HL-60/S4 (cell line): ENCODE results near the gene CDKN1A.
"Not testable (repeated sequence)": the region's sequence is repeated elsewhere in the genome, so short reads cannot be mapped to it uniquely, and the experiment has no call there.

Source experiments
- in situ Hi-C: fragments of 300-500 bp; cut with MboI; formaldehyde crosslinking; loops from 2 replicates; pipeline ENCODE4 v1.14.3; 2022; ENCODE audit warnings: low sequenced_read_pairs

CDKN1A gene

DNA sequence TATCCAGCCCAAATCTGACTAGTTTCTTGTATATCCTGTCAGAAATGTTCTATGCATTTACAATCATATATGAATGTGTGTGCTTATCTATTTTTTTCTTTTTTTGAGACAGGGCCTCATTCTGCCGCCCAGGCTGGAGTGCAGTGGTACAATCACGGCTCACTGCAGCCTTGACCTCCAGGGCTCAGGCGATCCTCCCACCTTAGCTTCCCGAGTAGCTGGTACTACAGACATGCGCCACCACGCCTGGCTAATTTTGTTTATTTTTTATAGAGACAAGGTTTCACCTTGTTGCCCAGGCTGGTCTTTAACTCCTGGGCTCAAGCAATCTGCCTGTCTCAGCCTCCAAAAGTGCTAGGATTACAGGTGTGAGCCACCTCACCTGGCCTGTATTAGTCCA is 16.1 kb downstream of the CDKN1A start:
- in situ Hi-C loops, result no loop called here

DNA sequence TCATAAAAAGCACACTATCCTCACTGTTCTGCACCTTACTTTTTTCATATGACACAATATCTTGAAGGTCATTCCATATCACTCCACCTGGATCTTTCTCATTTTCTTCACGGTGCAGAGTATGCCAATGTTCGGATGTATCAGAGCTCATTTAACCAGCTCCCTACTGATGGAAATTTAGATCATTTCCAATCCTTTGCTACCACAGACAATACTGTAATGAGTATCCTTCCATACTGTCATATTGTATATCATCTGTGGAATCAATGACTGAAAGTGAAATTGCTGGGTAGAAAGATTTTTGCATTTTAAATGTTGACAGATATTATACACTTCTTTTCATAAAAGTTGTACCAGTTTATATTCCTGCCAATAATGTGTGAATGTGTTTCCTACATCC is 16.9 kb downstream of the CDKN1A start:
- in situ Hi-C loops, result no loop called here

DNA sequence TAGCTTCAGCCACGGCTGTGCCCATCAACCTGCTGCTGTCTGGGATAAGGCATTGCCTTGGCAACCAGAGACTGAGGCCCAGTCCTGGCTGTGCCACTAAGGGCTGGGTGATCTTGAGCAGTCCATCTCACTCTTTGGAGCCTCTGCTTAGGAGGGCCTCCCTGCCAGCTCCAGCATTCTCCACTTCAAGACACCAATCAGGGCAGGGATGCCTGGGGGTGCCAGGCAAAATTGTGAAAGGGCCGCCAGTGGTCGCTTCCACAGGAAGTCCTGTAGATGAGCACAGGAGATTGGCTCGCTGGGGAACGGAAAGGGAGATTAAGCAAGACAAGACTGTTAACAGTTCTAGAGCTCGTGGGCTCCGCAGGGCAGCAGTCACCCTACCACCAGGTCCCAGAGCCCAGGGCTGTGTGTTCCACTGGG is 19.0 kb downstream of the CDKN1A start, which contains the start of gene RAB44:
Gene RAB44, plus strand, starts transcription at position 346 of the 423 bp plus-strand sequence. CDS start 6,410 bp downstream, outside the sequence.
- in situ Hi-C loops, result no loop called here

DNA sequence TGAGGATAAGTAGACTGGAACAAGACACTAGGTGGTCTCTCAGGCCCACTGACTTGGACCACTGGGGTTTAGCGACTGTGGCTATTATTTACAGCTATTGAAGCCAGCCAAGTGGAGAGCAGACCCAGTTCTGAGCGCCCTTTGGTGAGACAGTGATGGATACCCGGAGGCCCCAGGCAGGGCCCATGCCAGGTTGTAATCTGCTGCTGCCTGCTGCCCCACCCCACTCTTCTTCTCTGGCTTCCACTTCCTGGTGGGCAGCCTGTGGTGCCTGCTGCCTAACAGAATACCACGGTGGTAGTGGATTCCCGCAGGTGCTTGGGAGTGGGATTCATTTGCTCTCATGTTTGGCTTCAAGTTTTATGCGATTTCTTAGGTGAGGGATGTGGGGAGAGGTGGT is 19.7 kb downstream of the CDKN1A start:
- in situ Hi-C loops, result no loop called here

DNA sequence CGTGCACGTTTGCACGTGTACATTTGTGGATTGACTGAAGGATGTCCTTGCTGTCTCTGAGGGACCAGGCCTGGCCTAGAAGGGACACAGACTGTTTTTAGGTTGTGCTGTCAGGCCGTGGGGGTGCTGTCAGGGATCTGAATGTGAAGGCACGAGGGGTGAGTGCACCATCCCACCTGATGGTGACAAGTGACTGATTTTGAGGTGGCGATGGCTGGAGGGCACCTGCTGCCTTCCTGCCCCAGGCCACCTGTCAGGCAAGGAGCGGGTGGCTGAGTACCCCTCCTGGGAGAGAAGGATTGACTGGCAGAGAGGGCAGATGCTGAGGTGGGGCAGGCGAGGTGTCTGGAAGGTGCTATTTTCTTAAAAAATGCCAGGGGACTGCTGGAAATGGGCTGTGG is 20.4 kb downstream of the CDKN1A start:
- in situ Hi-C loops, result no loop called here

DNA sequence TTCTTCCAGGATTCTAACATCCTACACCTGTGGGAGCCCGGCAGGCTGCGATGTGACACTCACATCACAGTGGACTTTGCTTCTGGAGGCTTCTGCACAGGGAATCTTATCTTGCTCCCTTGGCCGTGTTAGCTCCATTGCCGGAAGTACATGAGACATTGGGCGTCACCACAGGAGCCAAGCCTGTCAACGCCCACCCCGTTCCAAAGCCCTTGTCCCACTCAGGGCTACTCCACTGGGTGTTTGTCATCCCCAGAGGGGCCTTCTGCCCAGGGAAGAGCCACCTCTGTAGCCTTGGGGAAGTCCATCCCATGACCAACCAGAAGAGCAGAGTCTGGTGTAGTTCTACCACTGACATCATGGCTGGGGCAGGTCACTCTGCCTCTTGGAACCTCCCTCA is 20.8 kb downstream of the CDKN1A start:
- in situ Hi-C loops, result no loop called here

DNA sequence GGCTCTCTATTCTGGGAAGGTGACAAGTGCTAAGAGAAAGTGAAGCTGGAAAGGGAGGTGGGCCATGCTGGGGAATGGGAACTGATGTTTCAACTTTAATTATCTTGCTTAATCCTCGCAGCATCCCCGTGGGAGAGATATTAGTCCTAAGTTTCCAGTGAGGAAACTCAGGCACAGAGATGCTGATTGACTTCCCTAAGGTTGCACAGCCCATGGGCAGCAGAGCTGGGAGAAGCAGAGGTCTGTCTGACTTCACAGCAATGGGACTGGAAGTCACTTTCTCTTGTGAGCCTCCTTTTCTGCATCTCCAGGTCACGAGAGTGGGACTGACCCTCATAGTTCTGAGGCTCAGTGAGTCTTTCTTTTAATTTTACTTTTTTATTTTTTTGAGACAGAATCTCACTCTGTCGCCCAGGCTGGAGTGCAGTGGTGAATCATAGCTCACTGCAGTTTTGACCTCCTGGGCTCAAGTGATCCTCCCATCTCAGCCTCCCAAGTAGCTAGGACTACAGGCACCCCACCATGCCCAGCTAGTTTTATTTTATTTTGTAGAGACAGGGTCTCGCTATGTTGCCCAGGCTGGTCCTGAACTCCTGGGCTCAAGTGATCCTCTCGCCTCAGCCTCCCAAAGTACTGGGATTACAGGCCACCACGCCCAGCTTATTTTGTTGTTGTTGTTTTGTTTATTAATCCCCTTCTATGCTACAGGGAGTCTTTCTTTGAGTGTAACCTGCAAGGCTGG is 21.7 kb downstream of the CDKN1A start:
- in situ Hi-C loops, result no loop called here

DNA sequence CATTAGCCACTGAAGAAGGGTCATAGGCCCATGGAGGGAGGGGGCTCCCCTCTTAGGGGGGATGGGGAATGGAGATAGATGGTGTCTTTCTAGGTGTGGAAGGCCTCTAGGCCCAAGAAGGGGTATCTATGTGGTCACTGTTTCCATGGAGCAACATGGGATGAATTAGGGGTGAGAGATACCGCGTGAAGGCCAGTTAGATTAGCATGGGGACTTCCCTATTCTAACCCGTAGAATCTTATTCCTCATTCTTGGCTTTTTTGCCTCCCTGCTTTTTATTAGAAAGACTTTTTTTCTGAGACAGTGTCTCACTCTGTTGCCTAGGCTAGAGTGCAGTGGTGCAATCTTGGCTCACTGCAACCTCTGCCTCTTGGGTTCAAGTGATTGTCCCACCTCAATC is 22.3 kb downstream of the CDKN1A start:
- in situ Hi-C loops, result no loop called here

DNA sequence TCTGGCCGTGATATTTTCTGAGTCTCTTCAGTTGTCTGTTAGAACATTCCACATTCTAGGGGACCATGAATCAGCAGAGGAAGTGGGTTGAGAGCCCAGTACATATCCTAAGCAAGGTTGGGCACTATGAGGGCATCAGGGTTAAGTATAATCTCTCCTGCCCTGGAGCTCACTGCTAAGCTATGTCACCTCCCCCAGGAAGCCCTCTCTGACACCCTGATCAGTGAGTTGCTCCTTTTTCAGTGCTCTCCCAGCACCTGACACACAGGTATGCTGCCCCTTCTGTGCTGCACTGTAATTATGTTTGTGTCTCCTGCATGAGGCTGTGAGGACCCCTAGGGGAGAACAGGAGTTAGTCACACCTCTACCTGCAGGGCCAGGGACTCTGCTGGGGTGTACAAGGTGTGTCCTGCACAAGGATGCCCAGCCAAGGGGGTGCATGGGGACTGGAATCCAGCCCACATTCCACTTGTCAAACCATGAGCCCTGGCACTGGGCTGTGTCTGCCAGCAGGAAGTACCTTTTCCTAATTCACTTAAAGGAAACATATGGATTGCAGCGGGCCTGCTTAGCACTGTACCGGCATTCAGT is 23.0 kb downstream of the CDKN1A start:
- in situ Hi-C loops, result no loop called here

DNA sequence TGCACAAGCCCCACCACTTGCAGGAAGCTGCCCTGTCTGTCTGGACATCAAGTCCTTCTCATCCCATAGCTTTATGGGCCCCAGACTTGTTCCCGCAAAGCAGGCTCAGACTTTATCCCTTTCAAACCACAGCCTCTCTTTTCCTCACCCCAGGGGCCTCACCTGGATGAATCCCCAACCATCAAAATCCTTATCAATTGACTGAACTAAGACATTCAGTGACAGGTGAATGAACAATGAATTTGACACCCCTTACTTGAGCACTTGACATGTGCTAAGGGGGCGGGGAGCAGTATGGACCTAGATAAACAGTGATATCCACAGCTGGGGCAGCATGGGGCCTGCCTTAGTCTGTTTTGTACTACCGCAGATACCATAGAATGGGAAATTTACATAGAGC is 24.1 kb downstream of the CDKN1A start:
- in situ Hi-C loops, result no loop called here

DNA sequence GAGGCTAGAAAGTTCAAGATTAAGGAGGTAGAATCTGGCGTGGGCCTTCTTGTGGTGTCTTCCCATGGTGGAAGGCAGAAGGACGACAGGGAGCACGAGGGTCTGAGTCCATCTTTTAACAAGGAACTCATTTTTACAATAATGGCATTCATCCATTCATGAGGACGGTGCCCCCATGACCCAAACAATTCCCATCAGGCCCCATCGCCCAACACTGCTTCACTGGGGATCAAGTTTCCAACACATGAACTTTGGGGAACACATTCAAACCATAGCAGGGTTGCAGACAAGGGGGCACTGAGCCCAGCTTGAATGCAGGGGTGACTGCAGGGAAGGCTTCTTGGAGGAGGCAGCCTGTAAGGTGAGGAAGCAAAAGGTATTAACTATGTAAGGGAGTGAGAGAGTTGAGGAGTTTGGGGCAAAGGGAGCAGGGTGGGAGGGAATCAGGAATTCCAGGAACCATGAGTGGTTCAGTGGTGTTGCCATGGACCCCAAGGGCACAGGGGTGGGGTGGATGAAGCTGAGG is 24.6 kb downstream of the CDKN1A start:
- in situ Hi-C loops, result no loop called here

DNA sequence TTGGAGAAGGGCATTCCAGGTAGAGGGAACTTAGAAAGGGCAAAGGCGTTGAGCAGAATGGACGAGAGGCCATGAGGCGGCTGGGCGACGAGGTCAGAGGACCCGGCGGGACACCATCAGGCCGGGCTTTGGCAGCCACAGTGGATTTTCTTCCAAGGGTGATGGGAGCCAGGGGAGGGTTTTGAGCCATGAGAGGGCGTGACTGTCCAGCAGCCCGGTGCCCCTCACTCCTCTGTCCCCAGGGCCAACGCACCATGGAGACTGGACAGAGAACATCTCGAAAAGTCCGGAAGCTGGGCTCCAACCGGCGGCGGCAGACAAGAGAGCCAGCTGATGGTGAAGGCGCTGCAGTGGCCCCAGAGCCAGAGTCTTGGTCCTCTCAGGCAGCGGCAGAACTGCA is 25.5 kb downstream of the CDKN1A start:
- in situ Hi-C loops, result no loop called here

DNA sequence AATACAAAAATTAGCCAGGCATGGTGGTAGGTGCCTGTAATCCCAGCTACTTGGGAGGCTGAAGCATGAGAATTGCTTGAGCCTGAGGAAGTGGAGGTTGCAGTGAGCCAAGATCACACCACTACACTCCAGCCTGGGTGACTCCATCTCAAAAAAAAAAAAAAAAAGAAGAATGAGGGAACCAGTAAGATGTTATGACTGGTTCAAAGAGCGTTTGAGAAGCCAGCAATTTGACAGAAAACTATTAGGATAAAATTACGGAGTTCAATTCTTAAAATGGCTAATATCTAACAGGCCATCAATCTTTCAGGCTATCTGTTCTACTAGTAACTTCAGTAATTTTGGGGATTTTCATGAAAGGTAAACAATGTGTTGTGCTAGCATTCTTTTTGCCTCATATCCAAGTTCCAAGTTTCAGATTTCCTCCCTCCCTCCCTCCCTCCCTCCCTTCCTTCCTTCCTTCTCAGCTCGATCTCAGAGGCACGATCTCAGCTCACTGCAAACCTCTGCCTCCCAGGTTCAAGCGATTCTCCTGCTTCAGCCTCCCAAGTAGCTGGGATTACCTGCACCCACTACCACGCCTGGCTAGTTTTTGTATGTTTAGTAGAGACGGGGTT is 26.6 kb downstream of the CDKN1A start:
- in situ Hi-C loops, result not testable (repeated sequence)

DNA sequence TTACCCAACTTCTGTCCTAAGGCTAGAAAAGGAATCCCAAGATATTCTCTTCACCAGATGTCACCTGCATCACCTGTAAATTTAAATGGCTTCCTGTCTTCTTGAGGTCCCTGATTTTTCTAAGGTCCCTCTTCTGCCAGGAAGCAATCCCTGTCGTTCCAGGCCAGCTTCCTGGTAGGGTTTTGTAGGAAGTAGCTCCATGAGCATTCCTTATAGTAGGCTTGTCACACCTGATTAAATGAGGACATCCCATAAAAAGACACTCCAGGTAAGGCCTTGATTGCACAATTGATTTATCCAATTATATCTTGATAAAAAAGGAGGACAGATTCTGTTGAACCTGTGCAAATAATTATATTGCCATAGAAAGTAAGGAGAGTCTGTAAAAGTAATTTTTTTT is 27.8 kb downstream of the CDKN1A start:
- in situ Hi-C loops, result no loop called here

DNA sequence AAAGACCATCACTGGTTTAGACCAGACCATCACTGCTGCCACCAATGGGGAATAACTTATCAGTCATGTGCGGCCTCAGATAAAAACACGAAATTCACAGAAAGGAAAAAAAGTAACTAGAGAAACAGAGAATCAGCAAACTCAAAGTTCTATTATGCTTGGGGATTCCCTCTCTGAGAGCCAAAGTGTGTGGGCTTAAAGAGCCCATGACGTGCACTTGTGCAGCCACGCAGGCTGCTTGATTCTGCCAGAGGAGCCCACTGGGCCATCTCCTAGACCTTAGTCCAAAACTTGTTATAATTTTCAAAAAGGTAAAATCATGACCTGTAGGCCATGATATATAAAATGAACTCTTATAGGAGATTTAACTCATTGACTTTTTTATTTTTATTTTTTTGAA is 34.3 kb downstream of the CDKN1A start:
- in situ Hi-C loops, result no loop called here

DNA sequence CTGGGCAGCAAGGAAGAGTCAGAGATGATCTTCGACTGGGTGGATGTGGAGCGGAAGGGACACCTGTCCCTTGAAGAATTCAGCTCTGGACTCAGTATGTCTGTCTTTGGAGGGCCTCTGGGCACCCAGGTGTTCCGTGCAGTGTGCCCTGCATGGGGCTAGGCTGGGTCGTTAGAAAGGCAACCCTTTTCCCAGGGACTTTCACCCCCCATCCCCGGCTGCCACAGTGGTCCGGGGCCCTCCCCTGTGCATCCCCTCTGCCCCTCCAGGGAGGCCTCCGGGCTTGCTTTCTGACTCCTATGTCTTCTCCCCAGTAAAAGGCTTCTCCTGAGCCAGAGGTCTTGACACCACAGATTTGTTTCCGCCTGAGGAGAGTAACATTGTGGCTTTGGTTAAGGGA is 35.3 kb downstream of the CDKN1A start:
- in situ Hi-C loops, result no loop called here

DNA sequence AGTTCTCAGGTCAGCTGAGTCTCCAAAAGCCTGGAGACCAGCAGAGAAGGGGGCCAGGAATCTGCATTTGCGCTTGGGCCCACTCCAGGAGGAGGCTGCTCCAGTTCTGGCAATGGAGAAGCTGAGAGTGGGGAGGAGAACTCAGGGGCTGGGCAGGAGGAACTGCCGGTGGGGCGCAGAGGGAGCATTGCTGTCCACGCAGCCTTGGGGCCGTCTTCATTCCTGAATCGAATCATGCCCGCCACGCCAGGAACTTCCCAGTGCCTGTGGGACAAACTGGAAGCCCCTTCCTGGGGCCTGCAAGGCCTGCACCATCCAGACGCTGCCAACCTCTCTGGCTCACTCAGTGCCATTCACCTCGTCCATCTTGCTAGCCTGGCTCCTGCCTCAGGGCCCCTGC is 36.0 kb downstream of the CDKN1A start:
- in situ Hi-C loops, result no loop called here

DNA sequence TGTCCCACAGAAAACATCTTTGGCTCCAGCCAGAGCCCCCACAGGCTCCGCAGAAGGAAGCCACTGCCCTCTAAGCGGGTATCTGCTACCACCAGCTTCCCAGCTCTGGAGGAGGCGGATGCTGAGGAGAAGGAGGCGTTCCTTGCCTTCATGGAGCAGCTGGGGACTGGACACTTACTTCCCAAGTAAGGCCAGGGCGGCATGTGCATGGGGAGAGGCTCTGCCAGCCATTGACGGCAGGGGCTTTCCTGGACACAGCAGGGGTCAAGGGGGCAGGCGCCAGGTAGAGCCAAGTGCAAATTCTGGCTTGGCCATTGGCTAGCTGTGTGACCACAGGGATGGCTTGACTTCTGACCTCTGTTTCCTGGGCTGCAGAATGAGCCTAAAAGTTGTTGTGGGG is 37.0 kb downstream of the CDKN1A start:
- in situ Hi-C loops, result no loop called here

DNA sequence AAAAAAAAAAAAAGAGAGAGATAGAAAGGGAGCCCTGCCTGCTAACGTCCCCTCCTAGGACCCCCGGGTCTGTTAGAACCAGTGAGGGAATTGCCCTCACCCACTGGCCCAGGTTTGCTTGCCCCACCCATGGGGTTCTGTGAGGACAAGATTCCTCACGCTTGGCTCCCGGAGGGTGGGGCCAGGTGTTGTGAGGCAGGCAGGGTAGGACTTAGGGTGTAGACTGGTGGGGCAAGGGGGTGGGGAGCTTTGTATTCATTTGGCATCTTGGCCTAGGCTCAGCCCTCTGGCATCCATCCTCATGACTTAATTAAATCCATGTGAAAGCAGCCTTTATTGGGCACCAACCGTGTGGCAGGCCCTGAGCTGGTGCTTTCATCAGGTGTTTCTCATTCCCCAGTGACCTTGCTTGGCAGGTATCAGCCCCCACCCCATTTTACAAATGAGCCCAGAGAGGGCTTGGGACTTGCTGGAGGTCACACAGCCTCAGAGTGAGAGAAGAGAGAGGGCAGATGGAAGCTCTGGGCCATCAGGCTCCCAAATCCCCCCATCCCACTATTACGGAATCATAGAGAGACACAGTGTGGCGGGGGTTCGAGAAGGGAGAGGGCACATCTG is 38.1 kb downstream of the CDKN1A start:
- in situ Hi-C loops, result no loop called here

DNA sequence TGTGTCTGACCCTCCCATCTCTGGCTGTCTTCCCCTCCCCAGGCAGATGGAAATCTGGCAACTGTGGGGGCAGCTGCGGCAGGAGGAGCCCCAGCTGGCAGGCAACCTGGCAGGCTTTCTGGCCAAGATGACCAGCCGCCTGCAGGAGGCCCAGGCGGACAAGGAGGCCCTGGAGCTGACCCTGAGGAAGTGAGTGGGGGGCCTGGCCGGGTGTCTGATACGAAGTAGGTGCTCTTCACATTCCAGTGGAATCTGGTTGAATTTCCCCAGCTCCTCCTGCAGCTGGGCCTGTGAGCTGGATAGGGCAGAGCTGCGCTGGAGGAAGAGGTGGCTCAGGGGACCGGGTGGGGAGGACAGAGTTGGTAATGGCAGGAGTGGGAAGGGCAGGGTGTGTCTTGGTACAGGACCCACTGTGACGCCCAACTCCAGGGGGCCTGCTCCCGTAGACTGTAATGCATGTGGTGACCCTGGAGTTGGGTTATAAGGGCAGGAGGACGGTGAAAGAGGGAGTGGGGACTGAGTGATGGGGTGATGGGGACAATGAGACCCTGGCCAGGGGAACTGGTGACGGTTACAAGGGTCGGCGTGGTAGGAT is 38.8 kb downstream of the CDKN1A start:
- in situ Hi-C loops, result no loop called here

DNA sequence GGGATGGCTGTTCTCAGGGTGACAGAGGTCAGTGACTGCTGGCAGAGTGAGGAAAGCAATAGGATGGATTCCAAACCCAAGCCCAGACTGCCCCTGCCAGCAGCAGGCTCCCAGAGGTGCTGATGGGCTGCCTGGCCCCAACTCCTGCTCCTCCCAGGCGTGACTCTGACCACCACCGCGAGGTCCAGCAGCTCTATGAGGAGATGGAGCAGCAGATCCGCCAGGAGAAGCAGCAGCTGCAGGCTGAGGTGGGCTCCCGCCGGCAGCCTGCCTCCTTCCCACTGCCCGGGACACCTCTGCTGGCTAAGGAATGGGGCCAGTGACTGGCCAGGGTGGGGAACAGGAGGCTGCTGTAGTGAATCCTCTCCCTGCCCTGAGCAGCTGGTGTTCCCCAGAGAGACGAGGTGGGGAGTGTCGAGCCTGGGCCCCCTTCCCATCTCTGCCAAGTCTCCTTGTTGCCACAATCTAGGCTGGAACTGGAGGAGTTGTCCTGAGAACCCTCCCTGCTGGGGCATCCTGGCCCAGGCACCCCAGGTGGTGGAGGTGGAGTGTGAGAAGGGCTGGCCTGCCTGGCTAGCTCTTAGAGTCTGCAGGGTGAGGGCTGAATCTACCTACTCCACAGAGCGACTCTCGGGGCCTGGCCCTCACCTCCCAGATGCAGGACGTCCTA is 39.5 kb downstream of the CDKN1A start:
- in situ Hi-C loops, result no loop called here
